Endothelial cell of hepatic sinusoid (primary cell): Measurements from ENCODE around the gene BRSK2.

ENCODE experiments used
- in situ Hi-C: cut with HindIII; loops from 2 replicates; pipeline ENCODE4 v1.10.0; 2017; ENCODE audit warnings: low sequenced_read_pairs

Gene BRSK2

GRCh38 chr11:1393038-1393710, 3.4 kb downstream of the BRSK2 start:
- in situ Hi-C loops: no loop called here

DNA sequence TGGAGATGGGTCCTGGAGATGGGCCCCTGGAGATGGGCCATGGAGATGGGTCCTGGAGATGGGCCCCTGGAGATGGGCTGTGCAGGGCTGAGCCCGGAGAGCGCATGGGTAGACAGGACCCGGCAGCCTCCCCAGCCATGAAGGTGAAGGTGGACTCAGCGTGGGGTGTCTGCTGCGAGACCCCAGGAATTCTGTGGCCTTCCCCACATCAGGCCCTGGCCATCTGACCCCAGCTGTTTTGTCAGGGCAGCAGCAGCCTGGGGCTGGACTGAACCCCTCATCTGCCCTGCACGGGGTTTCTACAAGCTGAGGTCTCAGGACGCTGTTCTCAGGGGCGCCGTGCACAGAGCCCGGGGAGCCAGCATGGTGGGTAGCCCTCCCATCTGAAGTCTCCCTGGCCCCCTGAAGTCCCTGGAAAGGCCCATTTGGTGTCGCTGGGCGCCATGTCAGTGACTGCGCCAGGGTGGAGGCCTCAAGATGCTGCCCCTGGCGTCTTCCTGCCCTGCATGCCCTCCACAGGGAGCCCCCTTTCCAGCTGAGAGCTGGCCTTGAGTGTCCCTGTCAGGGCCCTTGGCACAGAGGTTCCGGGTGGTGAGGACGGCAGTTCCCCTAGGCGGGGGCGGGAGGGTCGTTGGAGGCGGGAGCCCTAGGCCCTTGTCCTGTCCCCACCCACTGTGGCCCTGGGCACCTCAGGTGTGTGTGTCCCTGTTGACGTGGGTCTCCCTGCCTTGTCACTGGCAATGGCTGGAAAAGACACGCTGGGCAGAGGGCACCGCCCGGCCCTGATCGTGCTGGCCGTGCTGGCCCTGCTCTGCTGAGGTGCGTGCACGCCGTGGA, 5.4 kb downstream of the BRSK2 start:
- in situ Hi-C loops: loop anchor here (5.0 kb wide), 1 partner anchor 82 kb away; no protein-coding TSS in a partner anchor

DNA sequence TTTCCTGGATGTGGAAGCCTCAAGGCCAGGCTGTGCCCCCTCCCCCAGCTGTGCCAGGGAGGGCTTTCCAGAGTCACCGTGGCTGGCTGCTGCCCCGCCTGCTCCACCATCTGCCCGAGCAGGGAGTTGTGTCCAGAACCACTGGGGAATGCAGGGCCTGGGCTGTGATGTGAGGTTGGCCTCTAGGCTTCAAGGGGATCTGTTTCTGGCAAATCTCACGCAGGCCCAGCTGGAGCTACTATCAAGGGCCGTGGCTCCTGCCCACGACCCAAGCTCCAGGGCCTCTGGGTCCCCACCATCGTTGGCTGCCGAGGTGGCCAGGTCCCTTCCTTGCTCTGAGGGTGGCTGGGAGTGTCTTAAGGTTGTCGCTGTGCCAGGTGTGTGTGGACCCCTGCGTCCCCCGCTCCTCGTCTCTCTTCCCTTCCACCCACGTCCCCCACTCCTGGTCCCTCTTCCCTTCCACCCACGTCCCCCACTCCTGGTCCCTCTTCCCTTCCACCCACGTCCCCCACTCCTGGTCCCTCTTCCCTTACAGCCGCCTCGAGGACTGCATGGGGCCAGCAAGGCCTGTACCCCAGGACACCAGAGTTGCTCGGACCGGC, 6.1 kb downstream of the BRSK2 start:
- in situ Hi-C loops: loop anchor here (5.0 kb wide), 1 partner anchor 81 kb away; no protein-coding TSS in a partner anchor

DNA sequence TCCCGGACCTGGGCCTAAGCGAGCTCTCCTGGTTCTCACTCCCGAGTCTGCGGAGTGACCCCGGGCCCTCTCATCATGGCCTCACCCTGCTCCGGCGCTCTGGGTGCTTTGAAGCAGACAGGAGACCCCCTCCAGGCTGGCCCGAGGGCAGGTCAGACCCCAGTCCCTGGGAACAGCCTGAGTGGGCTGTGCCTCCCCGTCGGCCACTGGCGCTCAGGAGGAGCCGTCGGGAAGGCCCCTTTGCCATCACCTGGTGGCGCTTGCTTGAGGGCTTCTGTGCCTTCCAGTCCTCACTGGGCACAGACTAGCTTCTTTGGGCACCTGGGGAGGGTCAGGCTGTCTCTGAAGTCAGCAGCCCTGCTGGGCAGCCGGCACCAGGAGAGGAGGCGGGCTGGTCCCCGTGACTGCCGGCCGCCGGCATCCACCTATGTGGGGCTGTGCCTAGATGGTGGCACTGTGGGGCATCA, 6.7 kb downstream of the BRSK2 start:
- in situ Hi-C loops: loop anchor here (5.0 kb wide), 1 partner anchor 81 kb away; no protein-coding TSS in a partner anchor

DNA sequence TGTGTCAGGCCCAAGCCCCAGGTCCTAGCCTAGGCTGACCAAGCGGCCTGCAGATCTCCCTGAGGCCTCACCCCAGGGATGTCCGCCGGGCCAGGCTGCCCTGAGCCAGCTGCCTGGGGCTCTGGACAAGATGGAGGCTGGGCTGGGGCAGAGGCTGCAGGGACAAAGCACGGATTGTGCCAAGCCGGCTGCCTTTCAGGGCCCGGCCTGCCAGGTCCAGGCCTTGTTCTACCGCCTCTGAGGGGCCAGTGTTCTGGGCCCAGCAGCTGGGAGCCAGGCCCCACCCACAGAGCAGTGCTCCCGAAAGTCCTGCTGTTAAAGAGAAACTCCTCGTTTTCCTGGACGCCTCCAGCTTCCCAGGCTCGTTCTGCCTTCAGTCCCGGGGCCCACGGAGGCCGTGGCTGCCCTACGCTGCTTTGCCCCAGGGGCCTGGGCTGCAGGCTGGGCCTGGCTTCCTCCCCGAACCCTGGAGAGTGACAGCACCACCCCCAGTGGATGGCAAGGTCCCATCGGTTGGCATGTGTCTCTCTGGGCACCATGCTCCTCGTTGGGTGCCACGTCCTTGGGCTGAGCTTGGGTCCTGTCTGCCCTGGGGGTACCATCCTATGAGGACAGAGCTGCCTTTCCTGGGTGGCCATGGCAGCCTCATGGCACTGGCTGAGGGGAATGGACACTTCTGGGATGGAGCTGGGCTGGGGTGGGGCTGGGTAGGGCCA, 7.6 kb downstream of the BRSK2 start:
- in situ Hi-C loops: loop anchor here (5.0 kb wide), 1 partner anchor 80 kb away; no protein-coding TSS in a partner anchor

DNA sequence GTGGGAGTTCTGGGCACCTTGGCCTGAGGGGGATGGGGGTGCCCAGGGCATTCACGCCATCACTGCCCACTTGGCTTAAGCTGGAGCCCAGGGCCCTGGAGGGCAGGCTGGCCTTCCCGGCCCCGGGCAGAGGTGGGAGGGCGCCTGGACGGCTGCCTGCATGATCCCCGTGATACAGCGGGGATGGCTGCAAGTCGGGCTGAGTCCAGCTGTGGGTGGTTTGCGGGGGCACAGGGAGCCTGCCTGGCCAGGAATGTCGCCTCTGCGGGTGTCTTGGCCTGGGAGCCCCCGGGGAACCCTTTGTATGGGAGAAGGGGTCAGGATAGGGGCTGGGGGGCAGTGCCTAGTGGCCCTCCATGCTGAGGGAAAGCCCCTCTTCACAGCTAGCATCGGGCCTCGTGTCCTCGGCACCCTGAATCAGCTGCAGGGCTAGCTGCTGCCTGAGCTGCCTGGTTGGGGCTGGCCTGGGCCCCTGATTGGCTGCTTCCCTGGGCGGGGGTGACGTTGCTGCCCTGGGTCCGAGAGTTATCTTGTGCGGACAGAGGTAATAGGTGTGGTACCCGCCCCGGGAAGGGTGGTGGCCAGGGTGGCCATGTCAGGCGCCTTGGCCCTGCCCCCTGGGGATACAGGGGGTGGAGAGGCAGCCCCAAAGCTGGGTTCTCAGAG, 8.3 kb downstream of the BRSK2 start:
- in situ Hi-C loops: loop anchor here (5.0 kb wide), 1 partner anchor 79 kb away; no protein-coding TSS in a partner anchor

DNA sequence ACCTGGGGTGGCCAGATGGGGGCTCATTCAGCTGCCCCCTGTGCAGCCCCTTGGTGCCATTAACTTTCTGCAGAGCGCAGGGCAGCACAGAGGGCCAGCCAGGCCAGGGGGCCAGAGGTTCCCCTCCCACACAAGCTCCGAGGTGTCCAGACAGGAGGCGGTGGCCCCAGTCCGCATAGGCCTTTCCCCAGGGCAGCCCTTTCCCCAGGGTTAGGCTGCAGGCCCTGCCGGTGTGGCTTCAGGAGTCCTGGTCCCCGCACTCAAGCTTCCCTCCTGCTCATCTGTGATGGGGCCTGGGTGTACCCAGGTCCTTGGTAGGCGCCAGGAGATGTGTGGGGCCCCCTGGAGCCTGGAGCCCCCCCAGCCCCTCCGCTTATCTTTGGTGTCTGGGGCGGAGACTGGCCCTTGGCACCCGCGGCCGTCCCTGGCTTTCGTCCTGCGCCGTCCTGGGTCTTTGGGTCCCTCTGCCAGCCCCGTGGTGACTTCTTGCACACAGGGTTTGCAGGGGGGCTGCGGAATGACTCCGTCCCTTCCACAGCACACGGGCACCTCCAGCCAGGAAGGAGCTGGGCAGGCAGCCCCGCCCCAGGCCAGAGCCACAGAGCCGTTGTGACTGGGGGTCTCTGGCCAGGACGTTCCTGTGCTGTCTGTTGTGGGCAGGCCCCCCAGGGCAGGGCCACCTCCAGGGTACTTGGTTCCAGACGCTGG, 8.9 kb downstream of the BRSK2 start:
- in situ Hi-C loops: loop anchor here (5.0 kb wide), 1 partner anchor 79 kb away; no protein-coding TSS in a partner anchor

- in situ Hi-C loops: loop anchor here (5.0 kb wide), 1 partner anchor 78 kb away; no protein-coding TSS in a partner anchor
Measured at GRCh38 chr11:1399386-1400316, 9.9 kb downstream of the BRSK2 start.

GRCh38 chr11:1400317-1401170, 10.8 kb downstream of the BRSK2 start:
- in situ Hi-C loops: no loop called here

- in situ Hi-C loops: no loop called here
Measured at GRCh38 chr11:1401171-1401445, 11.4 kb downstream of the BRSK2 start.

GRCh38 chr11:1401656-1402221, 12.0 kb downstream of the BRSK2 start:
- in situ Hi-C loops: no loop called here

DNA sequence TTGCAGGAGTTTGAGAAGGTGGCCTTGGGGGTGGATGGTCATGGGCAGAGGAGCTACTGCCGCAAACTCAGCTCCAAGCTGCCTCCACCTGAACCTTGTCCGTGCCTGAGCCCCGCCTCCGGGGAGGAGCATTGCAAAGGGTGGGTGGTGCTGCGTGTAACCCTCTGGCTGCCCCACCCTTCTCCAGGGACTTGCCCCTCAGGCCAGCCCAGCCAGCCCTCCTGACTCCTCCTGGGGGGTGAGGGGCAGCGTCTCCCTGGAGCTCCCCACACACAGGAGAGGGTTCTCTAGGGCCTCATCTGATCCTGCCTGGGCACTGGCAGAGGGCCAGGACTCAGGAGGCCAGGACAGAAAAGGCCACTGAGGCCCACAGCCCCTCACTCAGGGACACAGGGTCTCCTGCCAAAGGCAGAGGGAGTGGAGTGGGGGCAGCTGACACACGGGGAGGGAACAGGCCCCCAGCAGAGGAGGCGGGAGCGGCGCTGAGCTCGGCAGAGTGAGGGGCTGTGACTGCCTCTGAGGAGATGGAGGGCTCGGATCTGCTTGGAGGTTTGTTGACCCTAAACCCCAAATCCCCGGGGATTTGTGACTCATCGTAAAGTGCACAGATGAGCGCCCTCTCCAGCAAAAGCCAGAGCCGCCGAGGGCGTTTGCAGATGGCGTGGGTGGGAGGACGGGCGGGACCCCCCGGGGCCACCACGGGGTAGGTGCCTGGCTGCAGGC, 12.8 kb downstream of the BRSK2 start:
- in situ Hi-C loops: no loop called here

DNA sequence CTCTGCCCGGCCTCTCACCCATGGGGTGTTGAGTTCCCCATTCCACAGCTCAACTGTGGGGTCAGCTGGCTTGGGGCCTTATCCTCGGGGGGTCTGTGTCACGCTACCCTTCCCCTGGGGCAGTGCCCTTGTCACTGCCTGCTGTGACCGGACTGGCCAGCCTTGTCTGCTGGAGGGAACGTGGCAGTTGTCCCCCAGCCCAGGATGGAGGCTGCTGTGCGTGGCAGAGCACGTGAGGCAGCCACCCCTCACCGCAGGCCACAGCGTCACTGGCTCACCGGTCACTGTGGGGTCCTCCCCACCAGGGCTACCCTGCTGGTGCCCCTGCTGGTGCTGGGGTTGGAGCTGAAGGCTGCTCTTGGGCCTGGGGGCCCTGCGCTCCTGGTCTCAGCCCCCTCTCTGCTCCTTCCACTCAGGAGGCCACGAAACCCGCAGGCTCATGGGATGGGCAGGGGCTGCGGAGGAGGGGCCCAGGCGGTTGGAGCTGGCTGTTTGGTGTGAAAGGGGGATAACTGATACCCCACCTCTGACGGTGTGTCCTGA, 13.4 kb downstream of the BRSK2 start:
- in situ Hi-C loops: no loop called here

- in situ Hi-C loops: no loop called here
Measured at GRCh38 chr11:1403721-1404460, 14.2 kb downstream of the BRSK2 start.

DNA sequence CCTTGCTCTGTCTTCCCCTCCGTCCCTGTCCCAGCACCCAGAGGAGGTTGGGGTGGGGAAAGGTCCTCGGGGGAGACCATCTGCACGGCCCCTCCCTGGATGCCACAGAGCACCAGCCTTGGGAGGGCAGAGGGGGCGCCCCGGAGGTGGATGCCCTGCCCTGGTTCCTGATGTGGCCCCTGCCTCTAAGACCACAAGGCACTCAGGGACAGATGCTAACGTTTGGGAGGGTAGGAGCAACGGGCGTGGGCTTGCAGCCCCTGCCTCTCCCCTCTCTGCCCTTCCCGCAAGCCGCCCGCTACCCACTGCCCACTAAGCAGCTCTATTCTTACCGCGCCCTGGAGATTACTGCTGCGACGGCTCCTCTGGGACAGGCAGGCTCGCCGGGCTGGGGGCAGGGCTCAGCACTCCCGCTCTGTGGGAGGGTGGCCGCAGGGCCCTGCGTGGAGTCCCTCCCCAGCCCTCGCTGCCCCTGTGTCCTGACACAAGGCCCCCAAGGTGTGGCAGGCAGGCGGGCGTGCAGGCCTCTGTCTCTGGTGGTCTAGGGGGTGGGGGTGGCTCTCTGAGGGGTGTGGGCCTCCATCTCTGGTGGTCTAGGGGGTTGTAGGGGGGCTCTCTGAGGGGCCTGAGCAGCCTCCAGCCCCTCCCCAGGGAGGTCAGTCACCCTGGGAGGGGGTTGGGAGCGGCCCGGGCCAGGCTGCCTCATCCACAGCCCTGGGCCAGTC, 14.9 kb downstream of the BRSK2 start:
- in situ Hi-C loops: no loop called here
